ENCODE results near the gene HOXC13.
A peak's percentile ranks its signal among the peaks of the same experiment; 100 is the strongest.

HOXC13 gene

DNA sequence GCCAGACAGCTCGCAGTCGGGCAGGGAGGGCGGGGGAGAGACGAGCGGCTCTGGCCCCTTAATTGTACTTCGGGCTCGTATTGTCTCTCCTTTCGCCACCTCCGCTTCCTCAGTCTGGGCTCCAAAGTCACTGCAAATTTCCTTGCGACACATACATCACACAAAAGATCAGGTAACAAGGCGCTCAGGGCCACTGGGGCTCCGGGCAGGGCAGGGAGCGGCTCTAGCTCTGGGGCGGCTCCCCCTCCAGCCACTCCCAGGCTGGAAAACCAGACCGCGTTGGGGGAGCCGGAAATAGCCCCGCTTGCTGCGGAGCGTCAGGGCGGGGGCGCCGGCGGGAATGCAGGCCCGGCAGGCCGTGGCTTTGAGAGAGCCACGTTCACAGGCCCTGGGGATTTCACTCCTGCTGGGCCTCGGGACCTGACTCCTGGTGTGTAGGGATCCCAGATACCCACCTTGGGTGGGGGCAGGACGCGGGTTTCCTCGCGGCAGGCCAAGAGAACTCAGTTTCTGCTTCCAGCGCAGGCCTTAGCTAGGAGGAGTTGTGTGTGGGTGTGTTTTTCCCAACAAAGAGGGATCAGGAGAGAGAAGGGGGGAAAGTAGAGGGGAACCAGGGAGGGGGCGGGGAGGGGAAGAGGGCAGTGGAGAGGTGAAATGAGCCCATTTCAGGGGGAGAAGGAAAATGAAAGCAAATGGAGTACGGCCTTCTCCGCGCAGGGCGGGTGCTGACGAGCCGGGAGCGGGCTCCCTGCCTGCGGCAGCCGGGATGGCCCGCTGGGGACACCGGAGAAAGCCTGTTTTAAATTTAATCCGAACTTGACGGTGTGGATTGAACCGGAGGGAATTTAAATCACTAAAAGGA, 57.0 kb downstream of the HOXC13 start:
- peak; percentile 89 for DNase-seq
